Posterior cingulate gyrus (tissue), 11 donors: ENCODE results near the gene CCNY.

Experiments
- DNase-seq, 10 donors: peaks; one replicate each; pipeline versions ENCODE4 v3.0.0 to v3.0.0-alpha.2; 2020 to 2021; ENCODE audit warnings: mixed read lengths in 3 of 10
- intact Hi-C: fragments of 100-400 bp; cut with DNase I; formaldehyde crosslinking; loops from one replicate; pipeline ENCODE4 v1.15.1; 2023

CCNY gene

DNA sequence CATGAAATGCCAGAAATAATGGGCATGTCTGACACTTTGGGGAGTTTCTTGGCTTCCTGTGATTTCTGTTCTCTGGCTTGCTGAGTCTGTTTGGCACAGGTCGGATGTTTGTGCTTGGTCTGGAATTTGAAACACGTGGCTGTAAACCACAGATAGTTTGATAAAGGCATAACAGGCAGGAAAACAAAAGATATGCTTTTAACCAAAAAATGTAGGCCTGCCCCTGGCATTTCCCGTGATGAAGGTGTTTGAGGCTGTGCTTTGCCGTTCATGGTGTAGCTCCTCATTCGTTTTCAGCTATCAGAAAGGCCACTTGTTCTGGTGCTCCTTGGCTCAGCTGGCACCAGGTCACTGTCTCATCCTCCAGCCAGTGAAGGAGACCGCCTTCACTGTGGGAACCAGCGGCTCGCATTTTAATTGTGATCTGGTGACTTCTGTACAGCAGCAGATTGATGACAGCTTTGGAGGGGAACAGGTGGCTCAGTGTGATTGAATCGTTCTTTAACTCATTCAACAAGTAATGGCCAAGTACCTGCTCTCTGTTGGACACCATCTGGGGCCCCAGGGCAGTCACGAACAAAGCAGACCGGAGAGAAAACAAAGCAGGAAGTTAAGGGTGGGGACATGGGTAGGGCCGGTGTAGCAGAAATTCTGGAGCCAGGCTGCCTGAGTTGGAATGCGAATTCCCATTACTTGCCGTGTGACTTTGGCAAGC lies 111.5 kb downstream of the CCNY start:
- intact Hi-C loops = no loop called here
- no peak for DNase-seq

GRCh38 chr10:35448687-35449662 lies 112.7 kb downstream of the CCNY start:
- intact Hi-C loops = no loop called here
- DNase-seq = peak in 1 of 10 donors; percentile 89

GRCh38 chr10:35449944-35450343 lies 113.6 kb downstream of the CCNY start:
- intact Hi-C loops = loop anchor here (5.0 kb wide), 1 partner anchor 113 kb away; the partner anchor contains the start of gene CCNY
- no peak for DNase-seq

DNA sequence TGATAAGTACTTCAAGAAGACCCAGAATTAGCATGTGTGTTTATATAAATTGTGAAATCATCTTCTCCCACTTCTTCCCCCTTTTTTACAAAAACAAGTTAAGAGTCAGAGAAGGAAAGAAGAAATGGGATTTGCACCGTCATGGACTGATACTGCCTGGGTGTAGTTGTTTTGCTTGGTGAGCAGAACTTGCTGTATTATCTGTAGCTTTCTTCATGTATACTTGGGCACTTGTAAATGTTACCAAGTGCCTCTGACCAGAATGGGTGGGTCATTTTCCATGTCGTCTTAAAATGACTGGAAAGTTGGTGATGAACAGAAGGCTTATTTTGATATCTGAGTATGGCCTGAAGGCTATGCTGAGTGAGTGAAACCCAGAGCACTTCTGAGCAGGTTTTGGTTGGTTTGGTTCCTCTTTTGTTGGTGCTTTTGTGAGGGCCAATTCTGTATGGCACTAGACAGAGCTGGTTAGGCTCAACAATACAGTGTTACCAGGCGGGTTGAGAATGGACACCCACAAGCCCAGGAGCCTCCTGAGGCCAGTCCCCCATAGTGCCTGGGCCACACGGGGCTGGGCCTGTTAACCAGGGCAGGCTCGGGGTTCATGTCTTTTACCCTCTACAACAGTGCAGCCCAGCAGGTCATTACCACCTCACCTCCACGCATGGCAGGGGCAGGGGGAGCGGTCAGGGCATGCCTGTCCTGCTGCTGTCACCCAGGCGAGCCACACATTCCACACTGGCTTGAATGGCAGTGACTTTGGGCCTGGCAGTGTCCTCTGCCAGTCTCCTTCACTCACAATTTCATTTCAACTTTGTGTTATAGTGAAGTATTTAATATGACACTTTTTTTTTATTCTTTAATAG lies 115.1 kb downstream of the CCNY start:
- peak in 1 of 10 donors; percentile 73 for DNase-seq
- intact Hi-C loops = loop anchor here (5.0 kb wide), 1 partner anchor 114 kb away; the partner anchor contains the start of gene CCNY

- DNase-seq = no peak
- intact Hi-C loops = loop anchor here (5.0 kb wide), 1 partner anchor 115 kb away; the partner anchor contains the start of gene CCNY
Measured at GRCh38 chr10:35452171-35452570, 115.9 kb downstream of the CCNY start.

DNA sequence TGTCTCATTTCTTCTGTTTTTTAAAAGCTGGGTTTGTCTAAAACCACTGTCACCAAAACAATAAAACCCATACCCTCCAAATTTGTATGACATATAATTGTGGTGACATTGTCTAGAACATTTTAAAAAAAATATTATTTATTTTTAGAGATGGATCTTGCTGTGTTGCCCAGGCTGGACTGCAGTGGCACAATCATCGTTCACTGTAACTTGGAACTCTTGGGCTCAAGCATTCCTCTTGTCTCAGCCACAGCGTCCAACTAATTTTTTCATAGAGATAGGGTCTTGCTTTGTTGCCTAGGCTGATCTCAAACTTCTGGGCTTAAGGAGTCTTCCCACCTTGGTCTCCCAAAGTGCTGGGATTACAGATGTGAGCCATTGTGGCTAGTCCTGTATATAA lies 116.5 kb downstream of the CCNY start:
- intact Hi-C loops = loop anchor here (5.0 kb wide), 1 partner anchor 116 kb away; the partner anchor contains the start of gene CCNY
- DNase-seq = no peak

DNA sequence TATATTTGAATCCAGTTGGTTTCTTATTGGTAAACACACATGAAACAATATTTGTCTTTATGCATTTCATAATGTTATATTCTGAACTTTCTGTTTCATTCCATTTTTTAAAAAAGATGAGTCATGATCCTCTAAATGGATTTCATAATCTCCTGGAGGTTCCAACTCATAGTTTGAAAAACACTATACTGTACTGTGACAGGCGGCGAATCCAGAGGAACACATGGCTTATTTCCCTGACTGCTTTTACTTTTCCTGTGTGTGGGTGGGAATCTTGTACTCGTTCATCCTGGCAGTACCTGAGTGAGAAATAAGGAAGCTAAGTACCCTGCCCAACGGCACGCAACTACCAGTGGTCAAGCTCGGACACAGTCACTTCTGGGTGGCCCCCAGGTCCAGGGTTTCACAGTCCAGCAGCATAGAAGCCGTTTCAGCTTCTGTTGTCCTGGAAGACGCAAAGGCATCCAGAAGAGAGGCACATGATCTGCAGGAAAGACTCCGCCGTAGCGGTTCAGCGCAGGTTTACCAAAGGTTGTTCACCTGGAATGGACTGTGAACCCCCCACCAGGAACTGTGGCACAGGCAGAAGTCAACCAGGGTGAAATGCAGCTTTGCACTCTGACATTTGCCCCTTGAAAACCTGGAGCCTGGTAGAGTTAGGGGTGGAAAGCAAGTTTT lies 117.7 kb downstream of the CCNY start:
- intact Hi-C loops = loop anchor here (5.0 kb wide), 1 partner anchor 117 kb away; the partner anchor contains the start of gene CCNY
- peak in 1 of 10 donors; percentile 81 for DNase-seq

DNA sequence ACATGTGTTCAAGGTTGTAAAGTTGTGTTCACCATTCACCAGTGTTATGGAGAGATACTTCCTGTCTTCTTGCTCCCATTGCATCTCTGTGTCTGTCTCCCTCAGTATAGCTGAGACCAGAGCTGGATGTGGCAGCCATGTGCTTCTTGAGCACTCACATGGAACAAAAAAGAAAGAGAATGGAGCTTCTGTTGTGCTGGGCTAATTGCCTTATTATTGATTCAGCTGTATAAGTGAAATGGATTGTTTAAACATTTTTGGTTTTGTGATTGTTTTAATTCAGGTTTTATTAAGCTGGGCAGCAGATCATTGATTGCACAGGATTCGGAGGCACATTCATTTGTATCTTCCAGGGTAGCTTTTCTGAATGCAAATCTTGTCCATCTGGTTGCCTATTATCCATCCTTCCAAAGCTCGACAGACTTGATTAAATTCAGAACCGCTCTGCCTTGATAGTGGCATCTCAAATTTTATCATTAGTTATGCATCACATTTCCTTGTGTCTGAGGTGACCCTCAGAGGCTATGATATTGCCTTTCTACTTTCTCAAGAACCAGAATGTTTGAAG lies 119.9 kb downstream of the CCNY start:
- intact Hi-C loops = no loop called here
- DNase-seq = no peak

DNA sequence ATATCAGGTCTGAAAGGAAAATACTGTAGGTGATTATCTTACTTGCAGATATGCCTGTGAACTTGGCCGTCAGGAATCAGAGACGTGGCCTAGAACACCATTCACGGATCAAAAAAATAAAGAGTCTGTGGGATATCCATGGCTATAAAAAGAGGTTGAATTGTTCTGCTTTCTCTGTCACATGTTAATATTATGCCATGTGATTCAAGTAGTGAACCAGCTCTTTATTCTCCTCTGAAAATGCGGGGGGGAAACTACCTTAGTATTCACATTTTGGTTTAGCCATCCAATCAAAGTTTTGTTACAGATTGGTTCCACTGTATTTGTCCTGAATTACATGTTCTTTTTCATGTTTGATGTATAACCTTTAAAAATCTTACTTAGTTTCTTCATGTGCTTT lies 120.5 kb downstream of the CCNY start:
- intact Hi-C loops = no loop called here
- no peak for DNase-seq

DNA sequence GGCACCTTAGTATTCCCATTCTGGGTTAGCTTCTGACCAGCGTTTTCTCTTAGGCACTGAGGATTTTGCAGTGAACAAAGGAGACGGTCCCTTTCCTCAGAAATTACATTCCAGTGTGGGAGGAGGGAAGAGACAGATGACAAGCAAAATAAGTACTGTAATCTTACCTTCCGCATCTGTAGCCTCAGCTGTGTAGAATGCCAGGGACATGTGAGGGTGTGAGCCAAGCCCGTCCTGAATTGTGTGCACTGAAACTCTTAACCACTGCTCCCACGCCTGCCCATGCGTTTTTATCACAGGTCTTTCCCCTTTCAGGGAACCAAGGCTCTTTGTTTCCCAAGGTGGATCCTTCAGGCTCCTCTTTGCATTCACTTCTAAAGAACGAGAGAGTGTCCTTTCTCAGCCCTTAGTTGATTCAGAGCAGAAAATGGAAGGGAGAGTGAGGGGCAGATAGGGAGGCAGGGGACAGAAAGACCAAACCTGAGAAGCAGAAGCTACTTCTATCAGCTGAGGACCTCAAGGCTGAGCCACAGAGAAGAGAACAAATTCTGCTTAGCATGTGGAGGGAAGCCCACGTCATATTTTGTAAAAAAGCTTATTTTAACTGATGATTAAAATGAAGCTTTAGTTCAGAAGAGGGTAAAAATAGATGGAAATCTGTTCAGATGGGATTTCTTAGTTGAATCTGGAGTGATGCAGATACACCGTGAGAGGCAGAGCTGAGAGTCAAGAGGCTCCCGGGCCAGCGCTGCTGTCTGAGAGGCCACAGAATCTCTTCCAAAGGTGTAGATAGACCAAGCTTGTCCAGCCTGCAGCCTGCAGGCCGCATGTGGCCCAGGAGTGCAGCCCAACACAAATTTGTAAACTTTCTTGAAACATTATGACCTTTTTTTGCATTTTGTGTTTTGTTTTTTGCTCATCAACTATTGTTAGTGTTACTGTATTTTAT lies 122.5 kb downstream of the CCNY start:
- DNase-seq = peak in 2 of 10 donors; percentile 82 to 87

DNA sequence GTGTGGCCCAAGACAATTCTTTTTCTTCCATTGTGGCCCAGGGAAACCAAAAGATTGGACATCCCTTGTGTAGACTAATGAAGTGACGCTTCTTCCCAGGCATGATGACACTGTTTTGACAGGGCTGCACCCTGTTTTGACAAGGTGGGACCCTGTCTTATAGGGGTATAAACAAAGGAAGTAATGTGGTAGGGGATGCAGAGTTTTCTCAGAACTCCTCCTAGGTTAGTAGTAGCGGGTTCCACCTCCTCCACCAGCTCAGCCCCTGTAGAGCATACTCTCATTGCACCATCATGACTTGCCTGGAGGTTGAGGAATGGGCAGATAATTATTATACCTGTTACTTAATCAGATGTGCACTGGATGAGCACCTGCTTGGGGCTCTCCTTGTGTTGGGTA lies 123.1 kb downstream of the CCNY start:
- no peak for DNase-seq
- intact Hi-C loops = no loop called here

More for the DNA sequence above, 122.5 kb downstream of the CCNY start:
- intact Hi-C loops = no loop called here

- DNase-seq = peak in 1 of 10 donors; percentile 47
- intact Hi-C loops = loop anchor here (5.0 kb wide), 1 partner anchor 106 kb away; no protein-coding TSS in a partner anchor
Measured at GRCh38 chr10:35460852-35461460, 124.6 kb downstream of the CCNY start.

DNA sequence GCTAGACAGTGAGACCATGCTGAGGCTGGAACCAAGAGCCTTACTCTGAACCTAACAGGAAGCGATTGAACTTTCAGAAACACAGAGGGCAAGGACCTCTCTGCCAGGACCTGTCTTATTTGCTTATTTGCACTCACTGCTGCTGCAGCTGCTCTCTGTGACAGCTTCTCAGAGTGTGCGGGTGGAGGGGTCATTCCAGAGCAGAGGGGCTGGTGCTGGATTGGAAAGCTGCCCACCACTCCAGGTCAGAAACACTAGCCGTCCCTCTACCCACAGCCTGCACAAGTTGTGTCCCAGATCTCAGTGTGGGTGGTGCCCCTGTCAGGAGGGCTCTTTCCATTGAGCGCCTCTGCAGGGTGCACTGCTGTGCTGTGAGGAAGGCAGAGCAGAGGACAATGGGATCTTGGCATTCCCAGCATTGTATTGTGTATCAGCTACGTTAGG lies 126.2 kb downstream of the CCNY start:
- intact Hi-C loops = loop anchor here (5.0 kb wide), 1 partner anchor 105 kb away; no protein-coding TSS in a partner anchor
- DNase-seq = peak in 2 of 10 donors; percentile 65 to 86

- no peak for DNase-seq
- intact Hi-C loops = loop anchor here (5.0 kb wide), 1 partner anchor 104 kb away; no protein-coding TSS in a partner anchor
Measured at GRCh38 chr10:35463105-35463867, 127.0 kb downstream of the CCNY start.

- DNase-seq = no peak
- intact Hi-C loops = loop anchor here (5.0 kb wide), 1 partner anchor 103 kb away; no protein-coding TSS in a partner anchor
Measured at GRCh38 chr10:35463878-35464277, 127.6 kb downstream of the CCNY start.

GRCh38 chr10:35464825-35465456 lies 128.6 kb downstream of the CCNY start:
- no peak for DNase-seq
- intact Hi-C loops = loop anchor here (5.0 kb wide), 1 partner anchor 102 kb away; no protein-coding TSS in a partner anchor
